Measurements from ENCODE around the gene SYNJ2.

SYNJ2 gene

DNA sequence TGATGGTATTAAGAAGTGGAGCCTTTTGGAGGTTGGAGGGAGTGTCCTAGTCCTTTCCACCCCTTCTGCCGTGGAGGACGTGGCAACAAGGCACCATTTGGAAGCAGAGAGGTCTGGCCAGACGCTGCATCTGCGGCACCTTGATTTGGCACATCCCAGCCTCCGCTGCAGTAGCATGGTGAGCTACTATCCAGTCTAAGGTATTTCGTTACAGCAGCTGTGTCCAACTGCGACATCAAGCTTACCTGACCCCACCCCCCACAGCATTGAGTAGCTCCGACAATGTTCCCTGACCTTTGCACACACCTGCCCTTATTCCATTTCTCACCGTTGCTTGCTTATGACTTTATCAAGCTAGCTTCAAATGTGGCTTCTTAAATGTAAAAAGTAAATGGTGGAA lies 29.8 kb upstream of the SYNJ2 start:
- Mint-ChIP-seq H3K36me3 (ENCODE audit: low read depth) (peaks cover 7% of the 10 kb centered on the region), H3K4me3 (no peak overlapping the region), H3K9me3 (peaks cover 17% of the 10 kb centered on the region), H3K27me3 (no peaks in the 10 kb centered on the region), H3K4me1 (ENCODE audit: low read depth) (peaks cover 3% of the 10 kb centered on the region), H3K27ac (no peak overlapping the region)
- no peak for DNase-seq

DNA sequence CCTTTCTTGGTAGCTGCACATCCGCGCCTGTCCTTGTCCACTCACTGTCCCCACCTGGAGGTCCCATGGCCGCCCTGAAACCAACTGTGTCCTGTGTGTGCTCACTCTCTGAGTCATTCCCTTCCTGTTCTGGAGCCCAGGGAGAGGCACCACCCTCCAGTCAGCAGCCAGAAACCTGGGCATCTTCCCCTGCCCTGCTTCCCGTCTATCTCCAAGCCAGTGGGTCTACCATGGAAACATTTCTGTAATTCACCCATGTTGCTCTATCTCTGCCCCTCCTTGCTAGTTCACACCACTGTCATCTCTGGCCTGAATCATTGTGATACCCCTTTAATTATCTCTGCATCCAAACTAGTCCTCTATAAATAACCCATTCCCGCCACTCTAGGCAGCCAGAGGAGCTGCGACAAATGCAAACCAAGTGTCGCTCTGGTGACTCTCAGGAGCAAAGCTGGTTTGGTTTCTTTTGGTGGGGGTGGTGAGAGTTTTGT lies 28.8 kb upstream of the SYNJ2 start:
- H3K27me3 Mint-ChIP-seq: no peaks in the 10 kb centered on the region
- H3K36me3 Mint-ChIP-seq (ENCODE audit: low read depth): no peaks in the 10 kb centered on the region
- no peak for DNase-seq
- H3K9me3 Mint-ChIP-seq: peaks cover 17% of the 10 kb centered on the region
- no peak overlapping the region for H3K27ac Mint-ChIP-seq
- H3K4me3 Mint-ChIP-seq: no peak overlapping the region
- H3K4me1 Mint-ChIP-seq (ENCODE audit: low read depth): no peaks in the 10 kb centered on the region

DNA sequence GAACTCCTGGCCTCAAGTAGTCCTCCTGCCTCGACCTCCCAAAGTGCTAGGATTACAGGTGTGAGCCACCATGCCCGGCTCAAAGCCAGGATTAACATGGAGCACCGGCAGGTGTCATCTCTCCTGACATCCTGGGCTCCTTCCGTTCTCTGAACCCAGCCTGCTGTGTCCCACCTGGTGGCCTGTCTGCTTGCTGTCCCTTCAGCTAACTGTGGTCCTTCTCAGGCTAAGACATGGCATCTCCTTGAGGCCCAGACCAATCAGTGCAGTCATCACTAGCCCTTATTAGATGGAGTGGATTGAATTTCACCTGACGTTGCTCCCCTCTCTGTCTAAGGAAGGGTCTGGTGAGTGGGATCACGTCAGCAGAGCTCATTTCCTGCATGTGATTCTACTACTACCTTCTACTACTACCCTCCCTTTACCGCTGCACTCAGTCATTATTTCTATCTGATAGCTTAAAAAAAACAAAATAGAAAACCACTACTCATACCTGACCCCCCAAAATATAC lies 28.0 kb upstream of the SYNJ2 start:
- peaks cover 2% of the 10 kb centered on the region for H3K36me3 Mint-ChIP-seq (ENCODE audit: low read depth)
- no peaks in the 10 kb centered on the region for H3K27me3 Mint-ChIP-seq
- H3K27ac Mint-ChIP-seq: no peak overlapping the region
- peaks cover 19% of the 10 kb centered on the region for H3K9me3 Mint-ChIP-seq
- DNase-seq: no peak
- H3K4me3 Mint-ChIP-seq: no peak overlapping the region
- no peaks in the 10 kb centered on the region for H3K4me1 Mint-ChIP-seq (ENCODE audit: low read depth)

DNA sequence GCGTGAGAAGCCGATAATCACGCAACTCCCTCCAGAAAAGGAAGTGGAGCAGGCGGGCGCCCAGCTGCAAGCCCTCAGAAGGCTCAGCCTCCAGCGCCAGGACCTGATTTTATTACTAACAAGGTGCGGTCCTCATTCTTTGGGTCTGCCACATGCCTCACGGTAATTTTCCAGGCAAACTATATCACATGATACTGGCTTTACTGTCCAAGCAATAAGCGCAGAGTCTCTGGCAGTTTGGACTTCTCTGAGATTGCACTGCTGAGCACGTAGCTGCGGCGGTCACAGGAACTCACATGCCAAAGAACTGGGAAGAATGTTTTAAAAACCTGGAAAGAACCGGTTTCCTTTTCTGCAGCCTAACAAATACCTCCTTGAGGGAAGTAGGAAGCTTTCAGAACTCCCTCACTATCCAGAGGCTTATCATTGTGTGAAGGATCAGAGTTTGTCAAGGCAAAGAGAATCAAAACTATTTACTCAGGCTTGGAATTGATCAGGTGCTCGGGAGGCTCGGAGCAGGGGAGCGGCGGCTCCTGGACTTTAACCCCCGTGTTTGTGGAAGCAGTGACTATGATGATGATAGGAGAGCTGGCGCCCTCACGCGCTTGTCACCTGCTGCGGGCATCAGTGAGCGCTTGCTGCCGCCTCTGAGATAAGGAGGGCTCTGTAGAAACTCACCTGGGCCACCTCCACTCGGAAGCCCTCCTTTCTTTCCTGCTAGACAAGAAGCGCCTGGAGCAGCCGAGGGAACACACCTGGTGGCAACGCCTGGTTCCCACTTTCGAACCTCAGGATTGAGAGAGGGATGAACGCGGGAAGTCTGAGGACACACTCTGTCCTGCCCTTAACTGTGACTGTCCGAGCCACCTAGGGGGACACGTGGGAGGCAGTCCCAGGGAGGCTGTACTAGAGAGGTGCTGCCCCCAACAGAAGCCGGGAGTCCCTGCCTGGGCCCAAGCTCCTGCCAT lies 27.2 kb upstream of the SYNJ2 start:
- no peak overlapping the region for H3K4me3 Mint-ChIP-seq
- no peaks in the 10 kb centered on the region for H3K27me3 Mint-ChIP-seq
- peaks cover 3% of the 10 kb centered on the region for H3K36me3 Mint-ChIP-seq (ENCODE audit: low read depth)
- no peak overlapping the region for H3K27ac Mint-ChIP-seq
- peaks cover 19% of the 10 kb centered on the region for H3K9me3 Mint-ChIP-seq
- DNase-seq: no peak
- no peaks in the 10 kb centered on the region for H3K4me1 Mint-ChIP-seq (ENCODE audit: low read depth)

DNA sequence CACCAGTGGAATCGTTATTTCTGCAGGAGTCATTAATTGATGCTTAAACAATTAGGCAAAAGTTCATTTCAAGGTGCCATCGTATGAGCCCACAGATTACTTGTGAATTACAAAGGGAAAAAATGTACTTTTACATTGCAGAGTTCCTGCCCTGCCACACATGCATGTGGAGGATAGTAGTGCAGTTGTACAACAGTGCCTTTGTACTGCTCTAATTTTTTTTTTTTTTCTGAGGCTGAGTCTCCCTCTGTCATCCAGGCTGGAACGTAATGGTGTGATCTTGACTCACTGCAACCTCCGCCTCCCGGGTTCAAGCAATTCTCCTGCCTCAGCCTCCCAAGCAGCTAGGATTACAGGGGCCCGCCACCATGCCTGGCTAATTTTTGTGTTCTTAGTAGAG lies 26.0 kb upstream of the SYNJ2 start:
- no peak for DNase-seq
- Mint-ChIP-seq H3K9me3 (peaks cover 16% of the 10 kb centered on the region), H3K4me1 (ENCODE audit: low read depth) (no peaks in the 10 kb centered on the region), H3K36me3 (ENCODE audit: low read depth) (peaks cover 5% of the 10 kb centered on the region), H3K27me3 (no peaks in the 10 kb centered on the region), H3K4me3 (no peak overlapping the region), H3K27ac (no peak overlapping the region)

DNA sequence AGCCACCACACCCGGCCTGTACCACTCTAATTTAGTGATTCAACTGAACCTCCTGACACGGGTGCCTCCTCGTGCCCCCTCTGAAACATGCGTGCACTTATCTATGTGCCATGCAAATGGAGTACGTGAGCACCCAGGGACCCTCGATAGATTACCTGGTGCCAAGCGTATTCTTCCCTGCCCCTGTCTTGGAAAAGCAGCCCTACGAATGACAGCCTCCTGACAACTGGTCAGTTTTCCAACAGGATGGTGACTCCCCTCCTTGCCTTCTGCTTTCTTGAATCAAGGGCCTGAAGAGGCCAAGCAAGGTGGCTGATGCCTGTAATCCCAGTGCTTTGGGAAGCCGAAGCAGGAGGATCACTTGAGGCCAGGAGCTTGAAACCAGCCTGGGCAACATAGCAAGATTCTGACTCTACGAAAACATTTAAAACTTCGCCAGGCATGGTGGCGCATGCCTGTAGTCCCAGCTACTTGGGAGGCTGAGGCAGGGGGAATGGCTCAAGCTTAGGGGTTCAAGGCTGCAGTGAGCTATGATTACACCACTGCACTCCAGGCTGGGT lies 25.4 kb upstream of the SYNJ2 start:
- Mint-ChIP-seq H3K36me3 (ENCODE audit: low read depth) (peaks cover 5% of the 10 kb centered on the region), H3K4me1 (ENCODE audit: low read depth) (peaks cover 3% of the 10 kb centered on the region), H3K4me3 (no peak overlapping the region), H3K27me3 (no peaks in the 10 kb centered on the region), H3K9me3 (peaks cover 16% of the 10 kb centered on the region), H3K27ac (no peak overlapping the region)
- no peak for DNase-seq

DNA sequence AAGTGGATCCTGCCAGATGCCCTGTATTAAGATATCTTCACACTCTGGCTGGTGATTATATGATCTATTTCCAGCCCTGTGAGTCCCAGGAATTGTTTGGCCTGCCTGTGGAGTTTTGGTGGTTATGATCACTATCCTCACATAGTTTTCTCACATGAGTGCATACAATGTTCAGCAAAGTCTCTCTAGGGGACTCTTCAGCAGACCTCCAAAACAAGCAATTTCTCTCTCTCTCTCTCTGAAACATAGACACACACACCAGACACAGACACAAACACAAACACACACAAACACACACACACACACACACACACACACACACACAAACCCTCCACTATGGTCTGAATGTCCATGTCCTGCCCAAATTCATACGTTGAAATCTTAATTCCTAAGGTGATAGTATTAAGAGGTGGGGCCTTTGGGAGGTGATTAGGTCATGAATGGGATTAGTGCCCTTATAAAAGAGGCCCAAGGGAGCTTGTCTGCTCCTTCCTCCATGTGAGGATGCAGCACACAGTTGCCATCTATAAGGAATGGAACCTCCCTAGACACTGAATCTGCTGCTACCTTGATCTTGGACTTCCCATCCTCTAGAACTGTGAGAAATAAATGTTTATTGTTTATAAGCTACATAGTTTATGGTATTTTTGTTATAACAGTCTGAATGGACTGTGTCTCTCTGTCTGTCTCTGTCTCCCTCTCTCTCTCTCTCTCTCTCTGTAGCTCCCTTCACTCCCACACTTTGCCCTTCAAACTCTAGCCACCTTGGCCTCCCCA lies 22.0 kb upstream of the SYNJ2 start:
- DNase-seq: no peak
- peaks cover 5% of the 10 kb centered on the region for H3K36me3 Mint-ChIP-seq (ENCODE audit: low read depth)
- H3K4me1 Mint-ChIP-seq (ENCODE audit: low read depth): peaks cover 27% of the 10 kb centered on the region
- no peak overlapping the region for H3K4me3 Mint-ChIP-seq
- peaks cover 16% of the 10 kb centered on the region for H3K9me3 Mint-ChIP-seq
- H3K27me3 Mint-ChIP-seq: no peaks in the 10 kb centered on the region
- no peak overlapping the region for H3K27ac Mint-ChIP-seq

DNA sequence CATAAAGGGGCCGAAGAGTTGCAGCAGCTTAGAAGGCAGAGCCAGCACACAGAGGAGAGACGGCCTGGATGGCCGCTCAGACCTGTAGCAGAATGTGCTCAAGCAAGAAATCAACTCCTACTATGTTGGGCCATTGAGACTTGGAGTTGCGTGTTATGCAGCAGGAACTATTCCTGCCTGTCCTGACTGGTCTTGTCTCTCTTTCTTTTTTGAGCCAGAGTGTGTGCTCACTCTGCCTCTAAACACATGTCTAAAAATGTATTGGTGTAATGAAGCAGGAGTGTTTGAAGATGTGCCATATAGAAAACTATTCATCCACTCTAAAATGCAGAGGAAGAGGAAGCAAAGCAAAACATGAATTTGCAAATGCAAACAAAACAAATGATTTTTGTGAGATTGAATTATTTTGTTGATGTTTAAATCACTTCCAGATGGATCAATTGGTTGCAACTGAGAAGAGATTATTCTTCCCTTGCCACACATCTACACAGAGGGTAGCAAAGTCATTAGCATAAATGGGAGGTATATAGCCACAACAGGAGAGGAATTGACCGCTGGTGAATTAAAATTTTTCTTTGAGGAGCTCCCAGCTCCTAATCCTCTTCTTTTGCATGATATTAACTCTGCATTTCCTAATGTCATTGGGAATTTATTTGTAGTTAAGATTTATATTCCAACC lies 20.4 kb upstream of the SYNJ2 start:
- Mint-ChIP-seq H3K36me3 (ENCODE audit: low read depth) (peaks cover 5% of the 10 kb centered on the region), H3K9me3 (peaks cover 16% of the 10 kb centered on the region), H3K27ac (no peak overlapping the region), H3K4me3 (no peak overlapping the region), H3K4me1 (ENCODE audit: low read depth) (peaks cover 27% of the 10 kb centered on the region), H3K27me3 (no peaks in the 10 kb centered on the region)
- DNase-seq: no peak

DNA sequence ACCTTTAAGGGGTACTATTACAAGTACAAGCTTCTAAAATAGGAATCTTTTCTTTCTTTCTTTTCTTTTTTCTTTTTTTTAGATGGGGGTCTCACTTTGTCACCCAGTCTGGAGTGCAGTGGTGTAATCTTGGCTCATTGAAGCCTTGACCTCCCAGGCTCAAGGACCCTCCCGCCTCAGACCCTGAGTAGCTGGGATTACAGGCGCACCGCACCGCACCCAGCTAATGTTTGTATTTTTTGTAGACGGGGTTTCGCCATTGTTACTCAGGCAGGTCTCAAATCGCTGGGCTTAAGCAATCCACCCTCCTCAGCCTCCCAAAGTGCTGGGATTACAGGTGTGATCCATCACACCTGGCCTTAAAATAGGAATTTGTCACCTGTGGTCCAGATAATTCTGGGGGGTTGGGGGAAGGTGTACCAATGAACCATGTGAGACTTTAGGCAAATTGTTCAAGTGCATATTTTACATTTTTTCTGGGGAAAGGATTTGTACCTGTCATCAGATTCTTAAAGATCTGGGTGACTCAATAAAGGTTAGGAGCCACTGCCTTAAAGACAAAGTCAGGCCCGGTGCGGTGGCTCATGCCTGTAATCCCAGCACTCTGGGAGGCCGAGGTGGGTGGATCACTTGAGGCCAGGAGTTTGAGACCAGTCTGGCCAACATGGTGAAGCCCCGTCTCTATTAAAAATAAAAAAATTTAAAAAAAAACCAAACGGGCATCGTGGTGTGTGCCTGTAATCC lies 19.7 kb upstream of the SYNJ2 start:
- Mint-ChIP-seq H3K27ac (peak overlapping the region; percentile 85), H3K27me3 (no peaks in the 10 kb centered on the region), H3K4me1 (ENCODE audit: low read depth) (peaks cover 27% of the 10 kb centered on the region), H3K4me3 (peak overlapping the region; percentile 41), H3K36me3 (ENCODE audit: low read depth) (peaks cover 5% of the 10 kb centered on the region), H3K9me3 (peaks cover 16% of the 10 kb centered on the region)
- DNase-seq: peak; percentile 32

DNA sequence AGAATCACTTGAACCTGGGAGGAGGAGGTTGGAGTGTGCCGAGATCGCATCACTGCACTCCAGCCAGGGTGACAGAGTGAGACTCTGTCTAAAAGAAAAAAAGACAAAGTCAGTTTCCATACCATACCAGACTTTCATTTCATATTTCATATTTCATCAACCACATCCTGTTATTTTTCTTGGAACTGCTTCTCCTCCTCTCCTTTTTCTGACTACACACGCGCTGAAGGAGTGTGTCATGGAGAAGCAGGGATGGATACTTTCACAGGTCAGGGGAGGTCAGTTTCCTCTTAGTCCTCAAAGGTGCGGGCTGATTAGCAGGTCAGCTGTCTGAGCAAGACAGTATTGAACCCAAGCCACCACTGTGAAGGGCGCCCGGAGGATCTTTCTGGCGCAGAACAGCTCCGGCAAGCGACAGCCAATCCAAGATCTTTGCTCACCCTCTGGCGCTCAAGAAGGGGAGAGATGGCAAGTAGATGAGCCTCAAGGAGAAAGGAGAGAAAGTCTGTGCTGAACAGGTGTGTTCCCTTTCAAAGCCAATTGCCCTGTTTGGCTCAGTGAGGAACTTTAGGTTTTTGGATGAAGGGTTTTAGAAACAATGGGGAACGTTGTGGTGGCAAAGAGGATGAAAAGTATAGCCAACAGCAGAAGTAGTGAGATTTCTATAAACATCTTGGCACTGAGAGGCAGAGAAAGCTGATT lies 18.9 kb upstream of the SYNJ2 start:
- Mint-ChIP-seq H3K9me3 (peaks cover 16% of the 10 kb centered on the region), H3K36me3 (ENCODE audit: low read depth) (peaks cover 5% of the 10 kb centered on the region), H3K27me3 (no peaks in the 10 kb centered on the region), H3K4me3 (peak overlapping the region; percentile 41), H3K4me1 (ENCODE audit: low read depth) (peaks cover 27% of the 10 kb centered on the region), H3K27ac (peak overlapping the region; percentile 85)
- DNase-seq: peak; percentile 46

DNA sequence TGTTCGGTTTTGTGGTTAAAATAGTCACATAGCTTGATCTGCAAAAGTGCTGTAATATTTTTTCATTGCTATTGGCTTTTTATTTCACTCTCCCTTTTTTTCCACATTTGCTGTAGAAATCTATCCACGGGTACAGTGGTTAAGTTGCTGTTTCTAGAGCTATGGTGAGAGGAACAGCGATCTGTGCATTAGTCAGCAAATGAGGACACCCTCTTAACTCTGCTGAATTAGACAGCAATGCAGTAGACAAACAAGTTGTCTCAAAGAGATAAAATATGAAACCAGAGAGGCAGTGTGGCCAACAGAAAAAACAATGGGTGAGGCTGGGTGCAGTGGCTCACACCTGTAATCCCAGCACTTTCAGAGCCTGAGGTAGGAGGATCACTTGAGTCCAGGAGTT lies 17.6 kb upstream of the SYNJ2 start:
- peaks cover 9% of the 10 kb centered on the region for H3K9me3 Mint-ChIP-seq
- H3K27ac Mint-ChIP-seq: no peak overlapping the region
- DNase-seq: peak; percentile 21
- H3K36me3 Mint-ChIP-seq (ENCODE audit: low read depth): peaks cover 2% of the 10 kb centered on the region
- H3K4me1 Mint-ChIP-seq (ENCODE audit: low read depth): peaks cover 30% of the 10 kb centered on the region
- no peaks in the 10 kb centered on the region for H3K27me3 Mint-ChIP-seq
- H3K4me3 Mint-ChIP-seq: no peak overlapping the region

DNA sequence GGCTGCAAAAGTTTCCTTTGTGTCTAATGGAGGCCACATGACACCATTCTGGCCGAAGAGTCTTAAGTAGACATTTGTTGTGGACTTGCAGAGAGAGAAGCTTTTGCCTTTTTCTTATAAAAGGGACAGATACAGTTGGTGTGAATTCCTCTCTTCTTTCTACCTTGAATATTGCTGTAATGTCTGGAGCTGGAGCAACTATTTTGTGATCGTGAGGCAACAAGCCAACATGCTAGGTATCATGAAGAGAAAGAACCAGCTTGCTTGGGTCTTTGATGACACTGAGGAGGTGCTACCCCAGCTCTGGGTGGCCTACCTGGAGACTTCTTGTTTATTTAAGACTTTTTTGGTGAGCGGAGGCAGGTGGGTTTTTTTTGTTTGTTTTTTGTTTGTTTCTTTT lies 16.3 kb upstream of the SYNJ2 start:
- Mint-ChIP-seq H3K27ac (no peak overlapping the region), H3K4me3 (no peak overlapping the region), H3K36me3 (ENCODE audit: low read depth) (no peaks in the 10 kb centered on the region), H3K27me3 (no peaks in the 10 kb centered on the region), H3K4me1 (ENCODE audit: low read depth) (peaks cover 32% of the 10 kb centered on the region), H3K9me3 (no peaks in the 10 kb centered on the region)
- no peak for DNase-seq

DNA sequence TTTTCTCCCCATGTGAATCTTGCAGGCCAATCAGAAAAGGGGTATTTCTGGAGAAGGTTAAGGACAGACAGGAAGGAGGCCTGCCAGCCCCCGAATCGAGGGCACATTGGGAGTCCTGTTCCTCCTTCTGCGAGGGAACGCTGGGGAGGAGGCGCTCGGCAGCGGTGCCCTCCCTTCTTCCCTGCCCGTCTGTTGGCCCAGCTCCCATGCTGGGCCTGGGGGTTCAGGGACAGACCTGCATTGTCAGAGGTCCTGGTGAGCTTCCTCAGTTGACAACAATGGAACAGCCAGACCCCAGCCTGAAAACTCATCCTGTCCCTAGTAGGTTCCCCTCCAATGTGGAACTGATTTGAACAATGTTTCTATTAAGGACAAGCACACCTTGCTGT lies 15.1 kb upstream of the SYNJ2 start:
- Mint-ChIP-seq H3K4me1 (ENCODE audit: low read depth) (peaks cover 27% of the 10 kb centered on the region), H3K27ac (no peak overlapping the region), H3K4me3 (no peak overlapping the region), H3K36me3 (ENCODE audit: low read depth) (no peaks in the 10 kb centered on the region), H3K9me3 (no peaks in the 10 kb centered on the region), H3K27me3 (peaks cover under 1% of the 10 kb centered on the region)
- DNase-seq: peak; percentile 15

Measured in activated T-cell treated with anti-CD3 and anti-CD28 coated beads, Interleukin-2, amount 50 U/mL, for 24 hours (primary cell).